Fibroblast of pulmonary artery (primary cell): ENCODE data around the gene CRYBB1.

Experiments used
- DNase-seq: peaks from one replicate; pipeline ENCODE4 v3.0.0-alpha.2; 2010; ENCODE audit warnings: low read depth
- H3K4me3 ChIP-seq: replicated peaks from 2 replicates; pipeline ENCODE4 v1.5.1; 2011; ENCODE audit warnings: low read depth, mild to moderate bottlenecking, control low read depth, low read length, moderate library complexity
- TF ChIP-seq, protein P1 (sequence below): IDR thresholded peaks from 2 replicates; pipeline ENCODE4 v1.5.1; 2011; ENCODE audit warnings: mild to moderate bottlenecking, control low read depth, low read length, inconsistent platforms; ENCODE audit errors: missing control alignments

CRYBB1 gene

DNA sequence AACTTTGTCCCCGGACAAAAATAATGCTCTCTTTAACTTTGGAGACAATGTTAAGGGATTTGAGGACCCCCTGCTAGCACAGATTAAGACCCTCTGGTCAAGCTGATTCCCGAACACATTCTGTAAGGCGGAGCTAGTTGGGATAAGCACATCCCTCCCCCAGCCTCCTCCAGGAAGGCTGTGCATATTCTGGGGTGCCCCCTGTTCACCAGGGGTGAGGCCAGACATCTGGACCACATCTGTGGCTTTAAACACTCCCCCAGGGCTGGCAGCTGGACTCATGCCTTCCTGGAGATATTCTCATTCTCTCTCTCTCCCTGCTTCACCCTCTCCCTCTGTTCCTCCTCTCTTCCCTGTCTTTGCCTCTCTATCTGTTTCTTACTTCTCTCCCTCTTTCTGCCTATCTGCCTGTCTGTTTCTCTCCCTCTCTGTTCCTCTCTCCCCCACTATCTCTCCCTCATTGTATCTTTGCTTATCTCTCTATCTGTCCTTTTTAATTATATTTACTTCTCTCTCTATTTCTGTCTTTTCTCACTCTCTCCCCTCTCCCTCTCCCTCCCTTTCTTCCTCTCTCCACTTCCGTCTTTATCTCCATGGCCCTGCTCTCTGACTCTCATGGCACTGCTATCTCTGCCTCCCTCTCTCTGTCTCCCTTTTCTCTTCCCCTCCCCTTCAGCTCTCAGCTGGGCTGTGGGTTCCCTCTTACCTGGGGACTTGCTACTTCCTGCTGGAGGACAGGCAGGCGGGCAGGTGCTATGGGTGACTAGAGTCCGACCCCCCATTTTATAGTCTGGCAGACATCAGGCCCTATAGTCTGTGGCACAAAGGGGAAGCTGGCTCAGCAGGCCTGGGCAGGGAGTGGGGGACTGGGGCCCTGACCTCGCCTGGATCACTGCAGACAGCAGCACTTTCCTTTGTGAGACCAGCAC, at the start of gene CRYBB1:
TSS of gene CRYBB1 (minus strand) at position 757 of the 929 bp plus-strand sequence. CDS start 1,708 bp downstream, outside the sequence.
- H3K4me3 ChIP-seq, result no peak within 1 kb of the TSS
- DNase-seq, result no peak

DNA sequence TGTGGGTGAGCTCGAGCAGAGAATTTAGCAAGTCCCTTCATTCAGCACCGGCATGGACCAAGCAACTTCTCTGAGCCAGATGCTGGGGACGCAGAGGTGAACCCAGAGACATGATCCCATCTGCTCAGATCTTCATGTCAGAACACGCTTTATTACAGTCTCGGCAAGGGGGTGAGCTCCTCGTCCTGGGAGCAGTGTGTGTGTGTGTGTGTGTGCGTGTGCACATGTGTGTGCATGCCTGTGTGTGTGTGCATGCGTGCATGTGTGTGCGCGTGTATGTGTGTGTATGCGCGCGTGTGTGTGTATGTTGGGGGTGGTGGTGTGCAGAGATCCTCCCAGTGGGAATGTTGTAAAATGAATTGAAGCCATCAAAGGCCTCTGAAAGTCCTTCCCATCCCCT, 49.3 kb upstream of the CRYBB1 start:
- H3K4me3 ChIP-seq, result no peak overlapping the region
- TF ChIP-seq, protein P1, sequence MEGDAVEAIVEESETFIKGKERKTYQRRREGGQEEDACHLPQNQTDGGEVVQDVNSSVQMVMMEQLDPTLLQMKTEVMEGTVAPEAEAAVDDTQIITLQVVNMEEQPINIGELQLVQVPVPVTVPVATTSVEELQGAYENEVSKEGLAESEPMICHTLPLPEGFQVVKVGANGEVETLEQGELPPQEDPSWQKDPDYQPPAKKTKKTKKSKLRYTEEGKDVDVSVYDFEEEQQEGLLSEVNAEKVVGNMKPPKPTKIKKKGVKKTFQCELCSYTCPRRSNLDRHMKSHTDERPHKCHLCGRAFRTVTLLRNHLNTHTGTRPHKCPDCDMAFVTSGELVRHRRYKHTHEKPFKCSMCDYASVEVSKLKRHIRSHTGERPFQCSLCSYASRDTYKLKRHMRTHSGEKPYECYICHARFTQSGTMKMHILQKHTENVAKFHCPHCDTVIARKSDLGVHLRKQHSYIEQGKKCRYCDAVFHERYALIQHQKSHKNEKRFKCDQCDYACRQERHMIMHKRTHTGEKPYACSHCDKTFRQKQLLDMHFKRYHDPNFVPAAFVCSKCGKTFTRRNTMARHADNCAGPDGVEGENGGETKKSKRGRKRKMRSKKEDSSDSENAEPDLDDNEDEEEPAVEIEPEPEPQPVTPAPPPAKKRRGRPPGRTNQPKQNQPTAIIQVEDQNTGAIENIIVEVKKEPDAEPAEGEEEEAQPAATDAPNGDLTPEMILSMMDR, result no peak
- DNase-seq, result no peak

More for the DNA sequence above, at the start of gene CRYBB1:
- TF ChIP-seq, protein P1, result no peak

DNA sequence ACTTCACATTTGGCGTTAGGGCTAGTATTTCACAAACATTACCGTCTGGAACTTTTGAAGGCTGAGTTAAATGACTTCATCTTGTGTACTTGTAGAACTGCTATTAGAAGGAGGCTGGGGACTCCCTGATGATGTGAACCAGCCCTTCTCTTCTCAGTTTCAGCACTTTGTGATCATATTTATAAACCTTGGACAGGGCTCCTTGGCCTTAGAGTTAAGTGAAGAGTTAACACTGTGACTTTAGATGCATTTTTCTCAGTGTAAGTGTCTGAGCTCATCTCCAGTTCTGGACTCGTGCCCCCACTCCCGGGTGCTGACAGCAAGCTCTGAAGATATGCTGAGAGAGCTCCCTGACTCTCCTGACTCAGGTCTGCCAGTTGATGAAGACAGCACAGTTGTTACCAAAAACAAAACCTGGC, 48.0 kb upstream of the CRYBB1 start:
- no peak for DNase-seq
- no peak overlapping the region for H3K4me3 ChIP-seq
- TF ChIP-seq, protein P1, result no peak

DNA sequence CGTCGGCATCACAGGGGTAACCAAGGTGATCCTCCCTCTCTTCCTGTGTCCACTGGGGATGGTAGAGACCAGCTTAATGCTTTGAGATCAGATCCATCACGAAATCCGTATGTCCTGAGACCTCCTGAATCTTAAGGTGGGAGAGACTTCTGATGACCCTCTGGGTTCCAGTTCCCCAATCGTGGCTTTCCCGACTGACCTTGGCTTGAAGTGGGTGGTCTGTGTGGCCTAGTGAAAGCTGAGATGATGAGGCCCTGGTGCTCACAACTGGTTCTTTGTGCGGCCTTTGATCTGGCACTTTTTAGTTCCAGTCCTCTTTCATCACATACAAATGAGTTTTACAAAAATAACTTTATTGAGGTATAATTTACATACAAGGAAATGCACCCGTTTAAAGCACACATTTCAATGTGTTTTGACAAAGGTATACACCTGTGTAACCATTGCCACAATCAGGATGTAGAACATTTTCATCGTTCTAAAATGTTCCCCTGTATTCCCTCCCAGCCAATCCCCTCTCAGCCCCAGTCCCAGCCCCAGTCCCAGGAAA, 45.6 kb upstream of the CRYBB1 start:
- TF ChIP-seq, protein P1, result no peak
- no peak overlapping the region for H3K4me3 ChIP-seq
- no peak for DNase-seq

DNA sequence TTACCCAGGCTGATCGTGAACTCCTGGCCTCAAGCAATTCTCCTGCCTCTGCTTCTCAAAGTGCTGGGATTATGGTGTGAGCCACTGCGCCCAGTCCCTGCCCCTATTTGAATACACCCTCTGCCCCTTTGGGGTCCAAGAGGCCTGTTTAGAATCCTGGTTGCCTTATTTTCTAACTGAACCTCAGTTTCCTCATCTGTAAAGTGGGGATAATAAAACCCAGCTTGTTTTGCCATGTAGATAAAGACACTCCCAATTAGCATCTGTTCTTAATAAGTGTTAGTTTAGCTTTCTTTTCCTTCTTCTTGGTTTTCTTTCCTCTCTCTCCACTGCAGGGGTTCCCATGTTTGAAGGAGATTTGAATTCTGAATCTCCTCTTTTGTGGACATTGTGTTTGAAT, 44.3 kb upstream of the CRYBB1 start:
- TF ChIP-seq, protein P1, result no peak
- H3K4me3 ChIP-seq, result no peak overlapping the region

DNA sequence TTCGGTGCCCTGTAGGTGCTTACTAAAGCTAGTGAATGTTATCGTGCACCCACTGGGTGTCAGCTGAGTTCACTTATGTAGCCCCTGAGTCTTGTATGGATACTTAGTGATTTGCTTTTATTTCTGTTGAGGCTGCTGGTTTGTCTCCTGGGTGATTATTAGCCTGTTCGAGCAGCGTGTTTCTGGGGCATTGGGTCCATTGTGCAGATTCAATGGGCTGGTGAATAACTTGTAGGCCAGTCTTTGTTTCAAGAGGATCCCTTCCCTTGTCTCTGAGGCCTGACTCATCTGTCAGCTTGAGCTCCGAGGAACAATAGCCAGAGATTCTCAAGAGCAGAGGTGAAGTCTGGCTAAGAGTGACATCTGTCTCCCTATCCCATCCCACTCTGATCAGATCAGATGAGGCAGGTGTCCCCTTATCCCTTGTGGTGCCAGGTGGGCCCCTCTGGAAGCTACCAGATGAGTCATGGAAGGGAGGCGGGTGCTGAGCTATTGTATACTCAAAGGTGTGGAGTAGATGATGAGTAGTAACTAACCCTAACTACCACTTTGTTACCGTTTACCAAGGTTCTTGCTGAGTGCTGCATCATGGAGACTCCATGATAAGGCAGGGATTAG, 43.2 kb upstream of the CRYBB1 start:
- no peak overlapping the region for H3K4me3 ChIP-seq
- TF ChIP-seq, protein P1, result no peak
- no peak for DNase-seq

More for the DNA sequence above, 44.3 kb upstream of the CRYBB1 start:
- DNase-seq, result no peak
